NCI-H2171 treated with DMSO at 0.1 percent for 48 hours (cell line): ENCODE measurements around the gene NUDT3.
A peak's percentile ranks its signal among the peaks of the same experiment; 100 is the strongest.

Source experiments
- DNase-seq: peaks from one replicate; lab custom pipeline; 2025; lab: John Stamatoyannopoulos, UW

NUDT3 gene

DNA sequence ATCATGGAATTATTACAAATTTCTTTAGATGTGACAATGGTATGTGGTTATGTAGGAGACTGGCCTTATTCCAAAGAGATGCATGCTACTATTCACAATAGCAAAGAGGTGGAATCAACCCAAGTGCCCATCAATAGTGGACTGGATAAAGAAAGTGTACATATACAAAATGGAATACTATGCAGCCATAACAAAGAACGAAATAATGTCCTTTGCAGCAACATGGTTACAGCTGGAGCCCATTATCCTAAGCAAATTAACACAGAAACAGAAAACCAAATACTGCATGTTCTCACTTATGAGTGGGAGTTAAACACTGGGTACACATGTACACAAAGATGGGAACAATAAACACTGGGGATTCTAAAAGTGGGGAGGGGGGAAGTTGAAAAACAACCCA lies 69.7 kb downstream of the NUDT3 start:
- DNase-seq, result no peak

DNA sequence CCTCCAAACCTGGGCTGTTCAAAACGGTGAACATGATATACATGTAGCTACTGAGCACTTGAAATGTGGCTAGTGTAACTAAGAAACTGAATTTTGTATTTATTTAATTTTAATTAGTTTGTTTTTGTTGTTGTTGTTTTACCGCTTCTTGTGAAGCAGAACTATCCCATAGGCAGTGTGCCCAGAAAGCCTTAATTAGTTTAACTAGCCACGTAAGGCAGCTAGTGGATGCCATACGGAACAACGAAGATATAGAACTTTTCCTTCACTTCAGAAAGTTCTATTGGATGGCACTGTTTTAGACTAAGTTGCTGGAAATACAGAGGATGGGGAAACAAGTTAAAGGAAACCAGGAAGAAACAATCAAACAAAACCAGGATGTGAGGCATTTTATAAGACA lies 70.6 kb downstream of the NUDT3 start:
- DNase-seq, result no peak

DNA sequence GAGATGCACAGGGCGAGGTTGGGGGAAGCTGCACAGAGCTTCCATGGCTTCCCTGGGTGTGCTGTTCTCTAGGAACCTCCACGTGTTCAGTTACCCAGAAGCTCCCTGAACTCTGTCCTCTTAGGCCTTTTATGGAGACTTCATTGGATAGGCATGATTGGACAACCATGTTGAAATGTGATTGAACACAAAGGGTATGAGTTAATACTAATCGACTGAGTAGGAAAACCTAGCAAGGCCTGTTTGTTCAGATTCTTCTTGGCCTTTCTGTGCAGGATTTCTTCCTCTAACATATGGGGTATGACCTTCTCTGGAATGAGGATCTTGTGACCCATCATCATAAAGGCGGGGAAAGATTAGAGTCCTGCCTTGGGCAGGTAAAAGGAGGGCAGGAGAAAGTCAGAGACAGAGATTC lies 73.0 kb downstream of the NUDT3 start:
- DNase-seq, result no peak

DNA sequence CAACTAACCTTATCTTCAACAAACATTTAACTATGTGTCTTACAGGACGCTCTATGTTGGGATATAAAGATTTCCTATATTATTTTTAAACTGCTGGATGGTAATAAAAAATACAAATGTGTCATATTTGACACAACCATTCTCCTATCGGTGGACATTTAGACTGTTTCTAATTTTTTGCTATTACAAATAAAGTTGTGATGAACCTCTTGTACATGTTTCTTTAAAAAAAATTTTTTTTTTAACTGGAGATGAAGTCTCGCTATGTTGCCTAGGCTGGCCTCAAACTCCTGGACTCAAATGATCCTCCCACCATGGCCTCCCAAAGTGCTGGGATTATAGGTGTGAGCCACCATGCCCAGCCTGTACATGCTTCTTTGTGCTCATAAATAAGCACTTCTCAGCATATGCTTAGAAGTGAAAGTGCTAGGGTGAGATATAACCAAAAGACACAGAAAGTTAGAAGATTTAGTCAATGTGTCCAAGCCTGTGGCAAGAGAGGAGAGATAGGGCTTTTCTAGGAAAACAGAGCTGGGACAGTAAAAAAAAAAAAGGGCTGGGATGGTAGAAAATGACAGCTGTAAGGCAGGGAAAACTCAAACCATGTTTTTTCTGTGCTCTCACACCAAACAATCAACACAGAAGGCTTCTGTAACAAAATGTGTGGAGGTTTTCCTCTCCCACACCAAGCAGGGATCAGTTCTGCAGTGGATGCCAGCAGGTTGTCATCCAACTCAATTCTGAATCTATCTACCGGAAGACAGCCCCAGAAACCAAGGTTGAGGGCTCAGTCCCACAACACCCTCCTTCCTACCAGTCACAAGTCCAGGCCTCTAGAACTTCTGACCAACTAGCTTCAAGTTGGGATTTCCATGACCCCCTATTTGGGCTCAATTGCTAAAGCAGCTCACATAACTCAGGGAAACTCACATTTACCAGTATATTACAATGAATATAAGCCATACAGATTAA lies 73.7 kb downstream of the NUDT3 start:
- DNase-seq, result no peak

DNA sequence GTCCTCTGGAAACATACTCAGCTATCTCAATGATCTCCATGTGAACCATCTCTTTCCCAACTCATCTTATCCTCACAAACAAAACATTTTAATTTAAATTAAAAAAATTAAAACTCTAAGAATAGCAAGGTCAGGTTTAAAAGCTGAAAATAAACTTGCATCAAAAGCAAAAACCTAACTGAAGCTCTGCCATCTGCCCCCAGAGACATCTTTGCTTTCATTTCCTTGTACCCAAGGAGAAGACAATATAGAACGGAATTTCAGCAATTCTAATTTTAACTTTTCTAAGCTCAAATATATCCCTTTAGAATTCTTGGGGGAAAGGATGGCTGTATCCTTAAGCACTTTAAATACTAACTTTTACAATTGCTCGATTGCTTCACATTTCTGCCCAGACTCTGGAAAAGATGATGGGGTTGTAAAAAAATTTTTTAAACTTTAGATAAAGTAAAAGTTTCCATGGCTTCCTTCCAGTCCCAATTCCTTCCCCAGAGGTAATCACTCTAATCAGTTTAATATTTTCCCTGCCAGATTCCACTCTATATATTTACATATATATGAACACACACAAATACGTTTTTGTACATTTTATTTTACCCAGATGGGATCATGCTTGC lies 74.5 kb downstream of the NUDT3 start:
- no peak for DNase-seq

DNA sequence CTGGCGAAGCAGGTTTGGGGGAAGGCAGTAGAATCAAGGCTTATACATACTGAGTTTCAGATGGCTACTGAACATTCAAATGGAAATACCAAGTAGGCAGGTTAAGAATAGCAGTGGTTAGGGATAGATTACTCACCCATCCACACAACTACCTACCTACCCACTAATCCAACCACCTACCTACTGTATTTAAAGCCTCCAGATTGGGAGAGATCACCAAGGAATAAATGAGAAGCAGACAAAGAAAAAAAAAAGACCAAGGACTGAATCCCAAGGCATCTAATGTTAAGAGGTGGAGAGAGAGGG lies 75.3 kb downstream of the NUDT3 start:
- DNase-seq, result no peak

DNA sequence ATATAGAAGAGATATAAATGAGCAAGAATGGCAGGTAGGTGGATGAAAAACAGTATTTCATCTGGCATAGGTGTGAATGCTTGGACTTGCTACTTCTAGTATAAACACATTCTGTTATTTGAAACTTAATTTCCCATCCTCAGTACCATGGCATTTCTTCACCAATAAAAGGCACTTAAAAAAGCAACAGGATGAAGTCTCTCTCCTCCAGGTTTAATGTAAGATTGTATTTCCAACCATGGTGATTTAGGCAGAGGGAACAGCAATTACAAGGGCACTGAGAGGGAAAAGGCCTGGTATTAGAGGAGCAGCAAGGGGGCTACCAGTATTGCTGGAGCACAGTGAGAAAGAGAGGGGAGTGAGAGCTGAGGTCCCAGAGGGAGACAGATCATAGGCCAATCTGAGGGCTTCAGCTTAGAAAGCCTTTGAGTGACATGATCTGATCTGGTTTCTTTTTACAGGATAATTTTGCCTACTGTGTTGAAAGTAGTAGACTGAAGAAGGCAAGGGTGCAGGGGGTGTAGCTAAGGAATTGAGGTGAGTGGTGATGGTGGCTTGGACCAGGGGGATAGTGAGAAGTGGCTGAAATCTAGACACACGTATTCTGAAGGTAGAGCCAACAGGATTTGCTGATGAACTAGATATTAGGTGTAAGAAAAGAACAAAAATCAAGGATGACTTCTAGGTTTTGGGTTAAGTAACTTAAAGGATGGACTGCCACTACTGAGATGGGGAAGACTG lies 75.9 kb downstream of the NUDT3 start:
- DNase-seq, result no peak

DNA sequence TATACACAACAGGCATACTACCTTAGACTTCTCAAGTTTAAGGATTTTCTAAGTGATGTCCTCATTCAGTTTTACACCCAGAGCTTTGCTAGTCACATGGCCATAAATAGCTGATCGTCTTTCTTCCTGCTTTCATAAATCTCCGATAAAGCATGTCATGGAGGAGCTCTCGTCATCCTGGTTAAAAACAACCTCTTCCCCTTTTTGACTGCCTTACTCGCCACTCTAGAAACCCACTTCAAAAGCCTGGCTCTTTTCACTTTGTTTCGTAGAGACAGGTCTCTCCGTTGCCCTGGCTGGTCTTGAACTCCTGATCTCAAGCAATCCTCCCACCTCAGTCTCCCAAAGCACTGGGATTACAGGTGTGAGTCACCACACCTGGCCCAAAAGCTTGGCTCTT lies 76.7 kb downstream of the NUDT3 start:
- no peak for DNase-seq

DNA sequence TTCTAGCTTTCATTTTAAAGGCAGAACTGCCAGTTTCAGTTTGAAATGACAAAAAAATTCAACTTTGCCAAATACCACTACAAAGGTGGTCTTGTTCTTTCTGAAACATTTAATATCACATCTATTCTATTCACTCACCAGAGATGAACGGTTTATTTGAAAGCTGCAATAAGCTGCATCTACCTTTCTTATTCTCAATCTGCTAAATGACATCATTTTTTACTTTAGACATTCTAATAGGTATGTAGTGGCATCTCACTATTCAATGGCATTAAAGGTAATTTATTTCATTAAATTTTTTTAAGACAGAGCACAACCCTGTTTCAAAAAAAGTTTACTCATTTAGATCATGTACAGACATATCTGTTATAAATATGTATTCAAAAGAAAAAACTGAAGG lies 77.2 kb downstream of the NUDT3 start:
- DNase-seq, result no peak

DNA sequence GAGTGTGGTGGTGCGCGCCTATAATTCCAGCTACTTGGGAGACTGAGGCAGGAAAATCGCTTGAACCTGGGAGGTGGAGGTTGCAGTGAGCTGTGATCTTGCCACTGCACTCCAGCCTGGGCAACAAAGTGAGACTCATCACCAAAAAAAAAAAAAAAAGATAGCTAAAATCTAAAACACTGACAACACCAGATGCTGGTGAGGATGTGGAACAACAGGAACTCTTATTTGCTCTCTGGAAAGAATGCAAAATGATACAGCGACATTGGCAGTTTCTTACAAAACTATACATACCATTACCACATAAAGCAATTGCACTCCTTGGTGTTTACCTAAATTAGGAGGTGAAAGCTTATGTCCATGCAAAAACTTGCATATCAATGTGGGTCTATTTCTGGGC lies 80.2 kb downstream of the NUDT3 start:
- no peak for DNase-seq

DNA sequence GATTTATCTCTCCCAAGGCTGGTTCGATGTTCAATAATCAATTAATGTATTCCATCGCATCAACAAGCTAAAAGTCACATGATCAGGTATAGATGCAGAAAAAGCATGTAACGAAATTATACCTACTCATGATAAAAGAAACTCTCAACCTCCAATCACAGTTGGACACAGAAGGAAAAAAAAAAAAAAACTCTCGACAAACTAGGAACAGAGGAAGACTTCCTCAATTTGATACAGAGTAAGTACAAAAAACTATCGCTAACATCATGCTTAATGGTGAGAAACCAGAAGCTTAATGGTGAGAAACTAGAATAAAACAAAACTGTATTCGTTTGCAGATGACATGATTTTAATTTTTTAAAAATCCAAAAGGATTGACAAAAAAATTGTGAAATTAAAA lies 81.7 kb downstream of the NUDT3 start:
- DNase-seq, result no peak

DNA sequence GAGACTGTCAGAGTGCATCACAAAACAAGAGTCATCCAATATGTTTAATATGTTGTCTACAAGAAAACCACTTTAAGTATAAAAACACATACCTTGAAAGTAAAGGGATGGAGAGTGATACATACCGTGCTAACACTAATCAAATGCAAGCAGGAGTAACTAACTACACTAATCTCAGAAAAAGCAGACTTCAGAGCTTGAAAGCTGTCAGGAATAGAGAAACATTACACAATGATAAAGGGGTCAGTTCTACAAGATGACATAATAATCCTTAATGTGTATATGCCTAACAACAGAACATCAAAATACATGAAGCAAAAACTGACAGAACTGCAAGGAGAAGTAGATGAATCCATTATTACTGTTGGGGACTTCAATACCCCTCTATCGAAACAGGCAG lies 84.0 kb downstream of the NUDT3 start:
- no peak for DNase-seq

DNA sequence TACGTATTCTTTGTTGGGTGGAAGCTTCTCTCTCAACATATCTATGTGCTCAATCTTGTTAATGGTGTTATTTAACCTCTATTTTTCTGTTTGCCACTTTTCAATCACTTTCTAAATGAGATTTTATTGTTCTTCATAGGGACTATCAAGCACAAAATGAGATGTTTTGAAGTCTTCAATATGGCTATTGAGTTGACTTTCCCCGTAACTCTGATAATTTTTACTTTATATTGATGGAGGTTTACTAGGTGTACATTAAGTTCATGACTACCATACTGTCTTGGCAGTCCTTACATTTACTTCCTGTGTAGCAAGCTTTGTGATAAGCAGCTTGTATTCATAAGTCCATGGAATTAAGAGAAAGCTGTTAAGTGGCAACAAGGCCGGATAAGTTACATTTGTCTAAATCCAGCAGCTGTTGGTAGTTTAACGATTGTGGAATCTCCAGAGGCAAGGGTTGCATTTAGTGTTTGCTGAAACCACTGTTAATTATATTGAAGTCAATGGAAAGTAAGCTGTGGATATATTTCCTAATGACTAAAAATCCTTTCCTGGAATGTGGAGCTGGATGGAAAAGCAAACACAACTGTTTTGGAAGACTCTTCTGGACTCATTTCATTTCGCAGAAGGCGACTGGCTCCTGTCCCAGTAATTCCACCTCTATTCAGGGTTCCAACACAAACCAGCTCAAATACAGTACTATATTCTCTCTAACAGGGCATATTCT lies 86.3 kb downstream of the NUDT3 start:
- peak; percentile 57 for DNase-seq

DNA sequence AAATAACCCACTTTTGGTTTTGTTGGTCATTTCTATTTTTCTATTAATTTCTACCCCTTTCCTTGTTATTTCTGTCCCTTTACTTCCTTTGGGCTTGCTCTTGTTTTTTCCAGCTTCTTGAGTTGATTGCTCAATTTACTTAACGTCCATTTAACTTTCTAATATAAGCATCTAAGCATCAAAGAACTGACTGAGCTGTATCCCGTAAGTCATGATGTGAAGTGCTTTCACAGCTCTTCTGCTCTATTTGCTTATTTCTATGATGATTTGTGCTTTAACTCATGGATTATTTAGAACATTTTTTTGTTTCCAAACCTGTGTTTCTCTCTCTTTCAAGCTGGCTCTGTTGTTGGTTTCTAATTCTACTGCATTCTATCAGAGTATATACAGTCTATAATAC lies 87.0 kb downstream of the NUDT3 start:
- no peak for DNase-seq

DNA sequence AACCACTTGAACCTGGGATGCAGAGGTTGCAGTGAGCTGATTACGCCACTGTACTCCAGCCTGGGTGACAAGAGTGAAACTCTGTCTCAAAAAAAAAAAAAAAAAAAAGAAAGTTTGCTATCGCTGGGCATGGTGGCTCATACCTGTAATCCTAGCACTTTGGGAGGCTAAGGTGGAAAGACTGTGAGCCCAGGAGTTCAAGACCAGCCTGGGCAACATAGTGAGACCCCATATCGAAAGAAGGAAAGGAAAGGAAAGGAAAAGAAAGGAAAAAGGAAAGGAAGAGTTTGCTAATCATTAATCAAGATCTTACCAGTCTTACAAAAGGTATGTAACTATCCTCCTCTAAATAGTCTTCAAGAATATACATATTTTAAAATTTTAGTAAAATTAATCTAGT lies 88.3 kb downstream of the NUDT3 start:
- DNase-seq, result no peak

DNA sequence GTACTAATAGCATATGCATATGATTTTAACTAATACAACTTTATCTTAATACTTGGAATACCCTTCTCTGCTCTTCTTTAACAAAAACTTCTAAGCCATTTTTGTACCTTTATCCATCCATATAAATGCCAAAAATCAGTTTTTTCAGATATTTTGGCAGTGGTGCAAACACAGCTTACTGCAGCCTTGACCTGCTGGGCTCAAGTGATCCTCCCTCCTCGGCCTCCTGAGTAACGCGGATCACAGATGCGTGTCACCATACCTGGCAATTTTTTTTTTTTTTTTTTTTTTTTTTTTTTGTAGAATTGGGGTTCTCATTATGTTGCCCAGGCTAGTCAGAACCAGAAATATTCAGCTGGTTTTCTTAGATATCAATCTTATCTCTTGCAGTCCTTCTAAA lies 89.5 kb downstream of the NUDT3 start:
- DNase-seq, result no peak

DNA sequence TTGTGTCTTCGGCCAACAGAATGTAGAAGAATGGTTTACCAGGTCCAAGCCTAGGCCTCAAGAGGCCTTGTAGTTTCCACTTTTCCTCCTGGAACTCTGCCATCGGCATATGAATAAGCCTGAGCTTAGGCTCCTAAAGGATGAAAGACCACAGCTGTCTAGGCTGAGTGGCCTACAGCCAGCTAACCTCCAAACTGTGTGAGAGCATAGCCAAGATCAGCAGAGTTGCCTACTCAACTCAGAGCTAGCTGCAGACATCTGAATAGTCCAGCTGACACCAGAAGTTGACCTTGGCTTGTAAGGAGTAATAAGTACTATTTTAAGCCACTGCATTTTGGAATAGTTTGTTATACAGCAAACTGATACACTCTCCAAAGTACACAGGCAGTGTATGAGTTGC lies 91.1 kb downstream of the NUDT3 start:
- no peak for DNase-seq

DNA sequence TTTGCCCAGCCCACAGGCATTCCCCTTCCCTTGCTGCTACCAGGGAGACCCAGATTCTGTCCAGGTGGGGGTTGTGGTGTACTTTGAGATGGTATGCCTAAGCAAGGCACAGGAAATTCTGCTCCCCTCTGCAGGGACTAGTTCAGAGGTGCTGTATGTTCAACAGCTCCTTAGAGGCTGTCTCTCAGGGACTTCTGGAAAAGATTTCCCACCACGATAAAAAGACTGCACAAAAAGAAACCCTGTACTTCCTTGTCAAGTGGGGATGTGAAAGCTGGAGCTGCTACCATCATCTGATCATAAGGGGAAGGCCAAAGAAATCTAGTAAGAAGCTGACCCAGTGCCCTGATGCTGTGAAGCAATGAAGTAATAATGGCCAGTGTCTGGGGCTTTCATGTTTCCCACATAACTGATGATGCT lies 92.1 kb downstream of the NUDT3 start:
- DNase-seq, result no peak

DNA sequence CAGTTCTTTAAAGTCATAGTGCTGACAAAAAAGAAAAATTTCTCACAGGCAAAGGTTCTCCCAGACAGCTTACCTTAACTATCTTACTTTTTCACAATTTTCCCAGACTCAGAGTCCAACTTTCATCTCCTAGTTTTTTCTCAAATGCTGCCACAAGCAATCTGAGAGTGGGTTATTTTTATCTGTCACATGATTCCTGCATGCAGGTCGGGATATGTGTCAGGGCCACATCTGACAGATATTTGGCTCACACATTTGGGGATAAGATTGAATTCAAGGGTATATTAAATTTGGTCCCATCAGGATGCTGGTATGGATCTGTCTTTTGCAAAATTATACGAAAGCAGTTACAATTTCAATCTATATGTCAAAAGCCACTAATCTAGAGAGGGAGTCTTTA lies 93.5 kb downstream of the NUDT3 start:
- DNase-seq, result no peak

DNA sequence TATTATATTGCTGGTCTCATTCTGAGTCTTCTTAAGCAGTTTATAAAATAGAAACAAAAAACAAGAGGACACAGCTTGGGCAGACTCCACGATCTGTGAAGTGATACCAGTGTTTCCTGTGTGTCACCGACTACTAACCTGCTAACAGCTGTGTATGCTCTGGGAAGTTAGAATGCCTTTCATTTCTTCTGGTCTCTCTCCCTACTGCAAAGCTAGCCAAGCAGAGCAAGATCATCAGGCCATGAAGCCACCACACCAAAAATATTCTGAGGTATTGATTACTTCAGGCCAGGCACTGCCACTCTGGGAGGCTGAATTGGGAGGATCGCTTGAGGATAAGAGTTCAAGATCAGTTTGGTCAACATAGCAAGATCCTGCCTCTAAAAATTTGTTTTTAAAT lies 96.7 kb downstream of the NUDT3 start:
- DNase-seq, result no peak

DNA sequence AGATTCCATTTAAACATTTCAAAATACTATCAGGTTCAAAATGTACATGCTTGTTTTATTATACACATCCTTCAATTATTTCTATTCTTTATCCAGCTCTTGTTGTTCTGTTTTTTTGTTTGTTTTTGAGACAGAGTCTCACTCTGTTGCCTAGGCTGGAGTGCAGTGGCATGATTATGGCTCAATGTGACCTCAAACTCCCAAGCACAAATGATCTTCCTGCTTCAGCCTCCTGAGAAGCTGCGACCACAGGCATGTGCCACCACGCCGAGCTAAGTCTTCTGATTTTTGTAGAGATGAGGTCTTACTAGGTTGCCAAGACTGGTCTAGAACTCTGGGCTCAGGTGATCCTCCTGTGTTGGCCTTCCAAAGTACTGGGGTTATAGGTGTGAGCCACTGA lies 99.5 kb downstream of the NUDT3 start:
- no peak for DNase-seq

DNA sequence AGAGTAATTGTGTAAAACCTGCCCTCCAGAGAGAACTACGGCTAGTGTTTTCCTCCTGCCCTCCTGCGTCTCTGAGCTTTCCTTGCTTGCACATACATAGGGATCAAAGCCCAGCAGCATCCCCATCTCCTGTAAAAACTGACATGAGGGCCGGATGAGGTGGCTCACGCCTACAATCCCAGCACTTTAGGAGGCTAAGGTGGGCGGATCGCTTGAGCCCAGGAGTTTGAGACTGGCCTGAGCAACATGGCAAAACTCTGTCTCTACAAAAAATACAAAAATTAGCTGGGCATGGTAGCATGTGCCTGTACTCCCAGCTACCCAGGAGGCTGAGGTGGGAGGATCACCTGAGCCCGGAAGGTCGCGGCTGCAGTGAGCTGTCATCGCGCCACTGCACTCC lies 103.3 kb downstream of the NUDT3 start:
- DNase-seq, result no peak
